Measurements from ENCODE around the gene EIF4ENIF1. TPM values are rescaled to one million over a fixed set of nuclear protein-coding genes. Genes with fewer than 3 reads are reported as not detected.

EIF4ENIF1 gene
- polyA plus RNA-seq, 1 donor from 2014 or later, result 12.6 TPM

DNA sequence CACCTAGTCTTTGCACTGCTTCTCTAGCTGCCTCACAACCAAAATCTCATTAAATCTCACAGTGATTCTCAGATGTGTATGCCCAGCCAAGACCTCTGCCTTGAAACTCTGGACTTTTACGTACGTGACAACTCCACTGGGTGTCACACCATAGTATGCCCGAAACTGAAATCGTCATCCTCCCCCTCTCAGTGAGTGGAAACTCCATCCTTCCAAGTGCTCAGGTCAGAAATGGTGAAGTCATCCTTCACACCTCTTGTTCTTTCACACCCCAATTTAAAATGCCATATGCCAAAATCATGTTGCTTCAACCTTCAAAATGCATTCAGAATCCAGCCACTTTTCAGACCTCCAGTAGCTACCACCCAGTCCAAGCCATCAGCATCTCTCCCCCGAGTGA, 49.2 kb upstream of the EIF4ENIF1 start:
- Histone ChIP-seq H2AFZ (ENCODE audit: low read depth, low read length) (no peak overlapping the region), H3K27ac (ENCODE audit: low read length) (no peak overlapping the region), H3K4me3 (ENCODE audit: low read length) (no peak overlapping the region), H3K9me2 (ENCODE audit: insufficient read depth, low read length) (no peaks in the 10 kb centered on the region), H3K27me3 (ENCODE audit: insufficient read depth, low read depth, low read length) (no peaks in the 10 kb centered on the region), H4K20me1 (ENCODE audit: insufficient read depth) (no peaks in the 10 kb centered on the region), H3K4me2 (ENCODE audit: low read length) (no peak overlapping the region), H3K36me3 (ENCODE audit: insufficient read depth, low read length) (no peaks in the 10 kb centered on the region), H3K9me3 (ENCODE audit: low read length) (no peaks in the 10 kb centered on the region), H3K9ac (ENCODE audit: low read length) (no peak overlapping the region), H3K79me2 (replicated peaks; ENCODE audit: insufficient read depth, low read length) (no peaks in the 10 kb centered on the region), H3F3A (ENCODE audit: insufficient read depth, low read length, poor library complexity, severe bottlenecking) (no peaks in the 10 kb centered on the region)
- TF ChIP-seq POLR2AphosphoS5 (IDR thresholded peaks at IDR 0.05) (no peak), EP300 (conservative IDR thresholded peaks at IDR 0.05; ENCODE audit: poor library complexity, severe bottlenecking) (no peak), EZH2 (IDR thresholded peaks at IDR 0.05; ENCODE audit: borderline replicate concordance, insufficient read depth, low read length, poor library complexity, severe bottlenecking) (no peak), RAD21 (conservative IDR thresholded peaks at IDR 0.05) (no peak)

DNA sequence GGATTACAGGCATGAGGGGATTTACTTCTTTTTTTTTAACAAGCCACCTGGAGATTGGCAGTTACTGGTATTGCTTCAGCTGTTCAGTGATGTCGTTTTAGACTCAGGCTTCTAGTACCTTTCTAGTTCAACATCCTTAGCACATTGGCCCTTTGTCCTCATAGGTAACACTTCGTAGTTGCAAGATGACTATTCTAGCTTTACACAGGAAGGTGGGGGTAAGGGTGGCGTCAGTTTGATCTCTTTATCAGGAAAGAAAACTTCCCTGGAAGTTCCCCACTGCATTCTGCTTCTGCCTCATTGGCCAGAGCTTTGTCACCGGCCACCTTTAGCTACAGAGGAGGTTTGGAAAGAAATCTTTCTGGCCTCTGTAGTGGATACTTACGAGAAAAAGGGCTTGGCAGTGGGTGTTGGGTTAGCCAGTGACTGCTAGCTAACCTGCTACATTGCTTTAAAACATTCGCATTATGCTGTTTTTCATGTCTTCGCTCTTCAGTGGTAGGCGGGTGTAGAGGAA, 47.4 kb upstream of the EIF4ENIF1 start:
- Histone ChIP-seq H3K27ac (ENCODE audit: low read length) (no peak overlapping the region), H3K79me2 (replicated peaks; ENCODE audit: insufficient read depth, low read length) (no peaks in the 10 kb centered on the region), H2AFZ (ENCODE audit: low read depth, low read length) (no peak overlapping the region), H4K20me1 (ENCODE audit: insufficient read depth) (no peaks in the 10 kb centered on the region), H3F3A (ENCODE audit: insufficient read depth, low read length, poor library complexity, severe bottlenecking) (no peaks in the 10 kb centered on the region), H3K4me3 (ENCODE audit: low read length) (no peak overlapping the region), H3K4me2 (ENCODE audit: low read length) (no peak overlapping the region), H3K27me3 (ENCODE audit: insufficient read depth, low read depth, low read length) (no peaks in the 10 kb centered on the region), H3K36me3 (ENCODE audit: insufficient read depth, low read length) (no peaks in the 10 kb centered on the region), H3K9me3 (ENCODE audit: low read length) (no peaks in the 10 kb centered on the region), H3K9me2 (ENCODE audit: insufficient read depth, low read length) (no peaks in the 10 kb centered on the region), H3K9ac (ENCODE audit: low read length) (no peak overlapping the region)
- TF ChIP-seq EZH2 (IDR thresholded peaks at IDR 0.05; ENCODE audit: borderline replicate concordance, insufficient read depth, low read length, poor library complexity, severe bottlenecking) (no peak), MXI1 (conservative IDR thresholded peaks at IDR 0.05; ENCODE audit: poor library complexity, severe bottlenecking) (no peak), EP300 (conservative IDR thresholded peaks at IDR 0.05; ENCODE audit: poor library complexity, severe bottlenecking) (no peak), TAF1 (IDR thresholded peaks at IDR 0.05; ENCODE audit: low read depth) (no peak)
- TF ChIP-seq, protein P1, sequence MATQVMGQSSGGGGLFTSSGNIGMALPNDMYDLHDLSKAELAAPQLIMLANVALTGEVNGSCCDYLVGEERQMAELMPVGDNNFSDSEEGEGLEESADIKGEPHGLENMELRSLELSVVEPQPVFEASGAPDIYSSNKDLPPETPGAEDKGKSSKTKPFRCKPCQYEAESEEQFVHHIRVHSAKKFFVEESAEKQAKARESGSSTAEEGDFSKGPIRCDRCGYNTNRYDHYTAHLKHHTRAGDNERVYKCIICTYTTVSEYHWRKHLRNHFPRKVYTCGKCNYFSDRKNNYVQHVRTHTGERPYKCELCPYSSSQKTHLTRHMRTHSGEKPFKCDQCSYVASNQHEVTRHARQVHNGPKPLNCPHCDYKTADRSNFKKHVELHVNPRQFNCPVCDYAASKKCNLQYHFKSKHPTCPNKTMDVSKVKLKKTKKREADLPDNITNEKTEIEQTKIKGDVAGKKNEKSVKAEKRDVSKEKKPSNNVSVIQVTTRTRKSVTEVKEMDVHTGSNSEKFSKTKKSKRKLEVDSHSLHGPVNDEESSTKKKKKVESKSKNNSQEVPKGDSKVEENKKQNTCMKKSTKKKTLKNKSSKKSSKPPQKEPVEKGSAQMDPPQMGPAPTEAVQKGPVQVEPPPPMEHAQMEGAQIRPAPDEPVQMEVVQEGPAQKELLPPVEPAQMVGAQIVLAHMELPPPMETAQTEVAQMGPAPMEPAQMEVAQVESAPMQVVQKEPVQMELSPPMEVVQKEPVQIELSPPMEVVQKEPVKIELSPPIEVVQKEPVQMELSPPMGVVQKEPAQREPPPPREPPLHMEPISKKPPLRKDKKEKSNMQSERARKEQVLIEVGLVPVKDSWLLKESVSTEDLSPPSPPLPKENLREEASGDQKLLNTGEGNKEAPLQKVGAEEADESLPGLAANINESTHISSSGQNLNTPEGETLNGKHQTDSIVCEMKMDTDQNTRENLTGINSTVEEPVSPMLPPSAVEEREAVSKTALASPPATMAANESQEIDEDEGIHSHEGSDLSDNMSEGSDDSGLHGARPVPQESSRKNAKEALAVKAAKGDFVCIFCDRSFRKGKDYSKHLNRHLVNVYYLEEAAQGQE (IDR thresholded peaks at IDR 0.05; ENCODE audit: borderline replicate concordance), result no peak
- TF ChIP-seq, protein P2, sequence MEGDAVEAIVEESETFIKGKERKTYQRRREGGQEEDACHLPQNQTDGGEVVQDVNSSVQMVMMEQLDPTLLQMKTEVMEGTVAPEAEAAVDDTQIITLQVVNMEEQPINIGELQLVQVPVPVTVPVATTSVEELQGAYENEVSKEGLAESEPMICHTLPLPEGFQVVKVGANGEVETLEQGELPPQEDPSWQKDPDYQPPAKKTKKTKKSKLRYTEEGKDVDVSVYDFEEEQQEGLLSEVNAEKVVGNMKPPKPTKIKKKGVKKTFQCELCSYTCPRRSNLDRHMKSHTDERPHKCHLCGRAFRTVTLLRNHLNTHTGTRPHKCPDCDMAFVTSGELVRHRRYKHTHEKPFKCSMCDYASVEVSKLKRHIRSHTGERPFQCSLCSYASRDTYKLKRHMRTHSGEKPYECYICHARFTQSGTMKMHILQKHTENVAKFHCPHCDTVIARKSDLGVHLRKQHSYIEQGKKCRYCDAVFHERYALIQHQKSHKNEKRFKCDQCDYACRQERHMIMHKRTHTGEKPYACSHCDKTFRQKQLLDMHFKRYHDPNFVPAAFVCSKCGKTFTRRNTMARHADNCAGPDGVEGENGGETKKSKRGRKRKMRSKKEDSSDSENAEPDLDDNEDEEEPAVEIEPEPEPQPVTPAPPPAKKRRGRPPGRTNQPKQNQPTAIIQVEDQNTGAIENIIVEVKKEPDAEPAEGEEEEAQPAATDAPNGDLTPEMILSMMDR (IDR thresholded peaks at IDR 0.05; ENCODE audit: poor library complexity, severe bottlenecking), result no peak

DNA sequence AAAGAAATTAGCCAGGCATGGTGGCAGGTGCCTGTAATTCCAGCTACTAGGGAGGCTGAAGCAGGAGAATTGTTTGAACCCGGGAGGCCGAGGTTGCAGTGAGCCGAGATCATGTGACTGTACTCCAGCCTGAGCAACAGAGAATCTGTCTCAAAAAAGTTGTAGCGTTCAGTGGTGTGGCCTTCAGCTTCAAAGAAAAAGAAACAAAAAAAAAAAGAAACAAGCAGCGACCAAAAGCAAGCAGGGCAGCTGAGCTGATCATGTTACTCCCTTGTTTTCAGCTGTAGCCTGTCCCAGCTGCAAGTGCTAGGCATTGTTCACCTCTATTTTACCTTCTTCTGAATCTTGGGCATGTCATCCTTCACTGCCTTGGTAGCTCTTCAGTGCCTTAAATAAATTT, 43.7 kb upstream of the EIF4ENIF1 start:
- no peaks in the 10 kb centered on the region for H3K79me2 ChIP-seq (replicated peaks; ENCODE audit: insufficient read depth, low read length)
- no peak overlapping the region for H3K27ac ChIP-seq (ENCODE audit: low read length)
- H3K4me3 ChIP-seq (ENCODE audit: low read length), result no peak overlapping the region
- no peaks in the 10 kb centered on the region for H4K20me1 ChIP-seq (ENCODE audit: insufficient read depth)
- no peak overlapping the region for H3K9ac ChIP-seq (ENCODE audit: low read length)
- H3F3A ChIP-seq (ENCODE audit: insufficient read depth, low read length, poor library complexity, severe bottlenecking), result no peaks in the 10 kb centered on the region
- no peak overlapping the region for H2AFZ ChIP-seq (ENCODE audit: low read depth, low read length)
- no peaks in the 10 kb centered on the region for H3K9me2 ChIP-seq (ENCODE audit: insufficient read depth, low read length)
- H3K9me3 ChIP-seq (ENCODE audit: low read length), result no peaks in the 10 kb centered on the region
- no peaks in the 10 kb centered on the region for H3K27me3 ChIP-seq (ENCODE audit: insufficient read depth, low read depth, low read length)
- no peak for TF ChIP-seq RAD21 (conservative IDR thresholded peaks at IDR 0.05)
- no peak for TF ChIP-seq EP300 (conservative IDR thresholded peaks at IDR 0.05; ENCODE audit: poor library complexity, severe bottlenecking)
- no peak for TF ChIP-seq SMC3 (conservative IDR thresholded peaks at IDR 0.05; ENCODE audit: poor library complexity)
- TF ChIP-seq EZH2 (IDR thresholded peaks at IDR 0.05; ENCODE audit: borderline replicate concordance, insufficient read depth, low read length, poor library complexity, severe bottlenecking), result no peak
- no peak for TF ChIP-seq TAF1 (IDR thresholded peaks at IDR 0.05; ENCODE audit: low read depth)
- TF ChIP-seq, protein P1 (IDR thresholded peaks at IDR 0.05; ENCODE audit: borderline replicate concordance), result no peak
- TF ChIP-seq POLR2AphosphoS5 (IDR thresholded peaks at IDR 0.05), result no peak
- TF ChIP-seq MXI1 (conservative IDR thresholded peaks at IDR 0.05; ENCODE audit: poor library complexity, severe bottlenecking), result no peak
- TF ChIP-seq, protein P2 (IDR thresholded peaks at IDR 0.05; ENCODE audit: poor library complexity, severe bottlenecking), result no peak
- no peaks in the 10 kb centered on the region for H3K36me3 ChIP-seq (ENCODE audit: insufficient read depth, low read length)
- no peak overlapping the region for H3K4me2 ChIP-seq (ENCODE audit: low read length)

Data from neural cell (in vitro differentiated cells).